Measurements from ENCODE around the gene FBXO47.
"Not testable (repeated sequence)": the region's sequence is repeated elsewhere in the genome, so short reads cannot be mapped to it uniquely, and the experiment has no call there.

Gene FBXO47

DNA sequence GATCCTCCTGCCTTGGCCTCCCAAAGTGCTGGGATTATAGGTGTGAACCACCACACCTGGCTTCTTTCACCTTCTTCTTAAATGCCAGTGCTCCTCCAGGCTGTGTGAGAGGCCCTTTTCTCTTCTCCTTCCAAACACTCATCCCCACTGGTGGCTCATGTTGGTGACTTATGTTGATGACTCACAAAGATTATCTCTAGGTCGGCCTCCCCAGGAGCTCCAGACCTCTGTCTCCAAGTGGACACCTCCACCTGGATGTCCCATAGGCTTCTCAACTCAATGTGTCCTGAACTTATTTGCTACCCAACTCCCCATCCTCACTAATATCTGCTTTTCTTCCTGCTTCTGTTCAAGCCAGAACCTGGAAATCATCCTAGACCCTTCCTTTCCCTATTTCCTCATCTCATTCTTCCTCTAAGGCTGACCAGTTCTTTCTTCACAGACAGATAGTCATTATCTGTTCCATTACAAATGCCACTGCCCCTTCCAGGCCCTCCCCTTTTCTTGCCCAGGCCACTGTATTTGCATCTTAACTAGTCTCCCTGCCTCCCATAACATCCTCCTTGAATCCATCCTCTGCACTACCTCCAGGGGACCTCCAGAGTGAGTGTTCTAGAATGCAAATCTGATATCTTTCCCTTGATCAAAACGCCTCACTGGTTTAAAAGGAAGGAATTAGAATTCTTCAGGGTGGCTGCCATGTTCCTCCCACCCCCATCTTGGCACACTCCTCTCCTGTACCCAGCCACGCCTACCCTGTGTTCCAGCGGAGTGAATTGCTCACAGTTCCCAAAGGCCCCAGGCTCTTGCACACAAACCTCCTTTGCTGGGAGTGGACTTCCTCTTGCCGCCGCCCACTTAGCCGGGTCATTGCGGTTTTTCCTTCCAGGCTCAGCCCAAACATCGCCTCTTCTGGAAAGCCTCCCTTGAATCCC is 34.8 kb upstream of the FBXO47 start:
- no peak overlapping the region for H3K27ac ChIP-seq (ENCODE audit: low read depth, low read length)
- no peaks in the 10 kb centered on the region for H3K36me3 ChIP-seq (ENCODE audit: insufficient read depth, low read length)
- H3K9me3 ChIP-seq (ENCODE audit: insufficient read depth, low read depth, low read length), result 0 out of 2 replicates have a peak, but pooled peaks cover 5% of the 10 kb centered on the region
- no peaks in the 10 kb centered on the region for H3K27me3 ChIP-seq (ENCODE audit: insufficient read depth, low read length)
- H3K4me1 ChIP-seq (ENCODE audit: insufficient read depth, low read length), result peaks cover 5% of the 10 kb centered on the region; the same call in 1 of the 2 replicates
- WGBS, result 72% methylated on average over 9 of the region's 9 CpGs
- no peak overlapping the region for H3K4me3 ChIP-seq (ENCODE audit: low read length)
- no peak overlapping the region for H3K9ac ChIP-seq (ENCODE audit: low read depth, low read length)

DNA sequence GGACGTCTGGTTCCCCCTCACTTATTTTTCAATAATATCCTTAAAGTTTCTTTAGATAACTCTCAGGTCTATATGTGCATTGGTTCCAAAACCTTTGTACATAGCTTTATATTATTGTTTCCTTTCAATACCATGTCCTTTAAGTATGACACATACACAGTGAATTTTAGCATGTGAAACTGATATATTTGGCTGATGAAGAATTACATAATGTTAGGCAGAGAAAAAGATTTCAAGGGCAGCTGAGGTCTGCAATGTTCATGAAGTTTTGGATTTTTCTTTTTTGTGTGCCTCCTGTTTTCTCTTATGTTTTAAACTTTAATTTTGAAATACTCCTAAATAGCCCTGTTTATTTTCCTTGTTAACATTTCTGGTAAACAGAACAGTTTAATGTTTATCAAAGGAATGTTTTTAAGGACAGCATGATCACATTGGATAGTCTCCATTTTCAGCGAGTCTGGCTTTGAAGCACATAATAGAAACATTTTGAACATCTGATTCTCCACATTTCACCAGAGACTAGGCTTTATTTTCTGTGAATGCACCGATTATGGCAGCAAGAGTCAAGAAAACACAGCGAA is 32.9 kb upstream of the FBXO47 start:
- Histone ChIP-seq H3K27ac (ENCODE audit: low read depth, low read length) (no peak overlapping the region), H3K9me3 (ENCODE audit: insufficient read depth, low read depth, low read length) (peaks cover 14% of the 10 kb centered on the region; the same call in 1 of the 2 replicates), H3K9ac (ENCODE audit: low read depth, low read length) (no peak overlapping the region), H3K27me3 (ENCODE audit: insufficient read depth, low read length) (no peaks in the 10 kb centered on the region), H3K4me3 (ENCODE audit: low read length) (no peak overlapping the region), H3K36me3 (ENCODE audit: insufficient read depth, low read length) (no peaks in the 10 kb centered on the region), H3K4me1 (ENCODE audit: insufficient read depth, low read length) (peaks cover 5% of the 10 kb centered on the region; the same call in 1 of the 2 replicates)
- WGBS, result 88% methylated on average over 4 of the region's 4 CpGs

- Histone ChIP-seq H3K4me1 (ENCODE audit: insufficient read depth, low read length) (no peaks in the 10 kb centered on the region), H3K27ac (ENCODE audit: low read depth, low read length) (no peak overlapping the region), H3K9ac (ENCODE audit: low read depth, low read length) (no peak overlapping the region), H3K27me3 (ENCODE audit: insufficient read depth, low read length) (no peaks in the 10 kb centered on the region), H3K9me3 (ENCODE audit: insufficient read depth, low read depth, low read length) (peaks cover 14% of the 10 kb centered on the region; the same call in 1 of the 2 replicates), H3K36me3 (ENCODE audit: insufficient read depth, low read length) (no peaks in the 10 kb centered on the region), H3K4me3 (ENCODE audit: low read length) (no peak overlapping the region)
- 96% methylated on average over 5 of the region's 5 CpGs for WGBS
Observed at GRCh38 chr17:38996660-38997337, 29.6 kb upstream of the FBXO47 start.

DNA sequence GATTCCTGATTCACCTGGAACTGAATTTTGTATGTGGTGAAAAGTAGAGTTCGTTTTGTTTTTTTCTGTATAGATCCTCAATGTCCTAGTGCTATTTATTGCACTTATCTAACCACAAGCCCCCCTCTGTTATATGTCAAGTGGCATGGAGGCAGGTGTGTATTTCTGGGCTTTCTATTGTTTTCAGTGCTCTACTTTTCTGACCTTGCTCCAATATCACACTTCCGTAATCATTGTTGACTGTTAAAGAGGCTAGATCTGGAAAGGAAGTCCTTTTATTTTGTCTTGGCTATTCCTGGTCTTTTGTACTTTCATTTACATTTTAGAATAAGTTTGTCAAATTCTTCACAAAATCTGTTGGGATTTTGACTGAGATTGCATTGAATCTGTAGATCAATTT is 26.8 kb upstream of the FBXO47 start:
- Histone ChIP-seq H3K36me3 (ENCODE audit: insufficient read depth, low read length) (no peaks in the 10 kb centered on the region), H3K9ac (ENCODE audit: low read depth, low read length) (no peak overlapping the region), H3K4me1 (ENCODE audit: insufficient read depth, low read length) (no peaks in the 10 kb centered on the region), H3K27me3 (ENCODE audit: insufficient read depth, low read length) (no peaks in the 10 kb centered on the region), H3K4me3 (ENCODE audit: low read length) (no peak overlapping the region), H3K27ac (ENCODE audit: low read depth, low read length) (no peak overlapping the region), H3K9me3 (ENCODE audit: insufficient read depth, low read depth, low read length) (peaks cover 14% of the 10 kb centered on the region; the same call in 1 of the 2 replicates)
- no CpG with 5 or more reads among the region's 2 CpGs for WGBS

- H3K9ac ChIP-seq (ENCODE audit: low read depth, low read length), result no peak overlapping the region
Observed at GRCh38 chr17:38984666-38985065, 17.5 kb upstream of the FBXO47 start.

GRCh38 chr17:38982858-38983746 is 15.9 kb upstream of the FBXO47 start:
- Histone ChIP-seq H3K9me3 (ENCODE audit: insufficient read depth, low read depth, low read length) (no peaks in the 10 kb centered on the region), H3K4me3 (ENCODE audit: low read length) (no peak overlapping the region), H3K9ac (ENCODE audit: low read depth, low read length) (no peak overlapping the region), H3K36me3 (ENCODE audit: insufficient read depth, low read length) (no peaks in the 10 kb centered on the region), H3K27me3 (ENCODE audit: insufficient read depth, low read length) (no peaks in the 10 kb centered on the region), H3K27ac (ENCODE audit: low read depth, low read length) (no peak overlapping the region), H3K4me1 (ENCODE audit: insufficient read depth, low read length) (no peaks in the 10 kb centered on the region)
- 69% methylated on average over 11 of the region's 11 CpGs for WGBS

More at GRCh38 chr17:38984666-38985065, 17.5 kb upstream of the FBXO47 start:
- 93% methylated on average over 1 of the region's 2 CpGs for WGBS
- Histone ChIP-seq H3K27ac (ENCODE audit: low read depth, low read length) (no peak overlapping the region), H3K27me3 (ENCODE audit: insufficient read depth, low read length) (no peaks in the 10 kb centered on the region), H3K9me3 (ENCODE audit: insufficient read depth, low read depth, low read length) (no peaks in the 10 kb centered on the region), H3K36me3 (ENCODE audit: insufficient read depth, low read length) (no peaks in the 10 kb centered on the region), H3K4me1 (ENCODE audit: insufficient read depth, low read length) (no peaks in the 10 kb centered on the region), H3K4me3 (ENCODE audit: low read length) (no peak overlapping the region)

DNA sequence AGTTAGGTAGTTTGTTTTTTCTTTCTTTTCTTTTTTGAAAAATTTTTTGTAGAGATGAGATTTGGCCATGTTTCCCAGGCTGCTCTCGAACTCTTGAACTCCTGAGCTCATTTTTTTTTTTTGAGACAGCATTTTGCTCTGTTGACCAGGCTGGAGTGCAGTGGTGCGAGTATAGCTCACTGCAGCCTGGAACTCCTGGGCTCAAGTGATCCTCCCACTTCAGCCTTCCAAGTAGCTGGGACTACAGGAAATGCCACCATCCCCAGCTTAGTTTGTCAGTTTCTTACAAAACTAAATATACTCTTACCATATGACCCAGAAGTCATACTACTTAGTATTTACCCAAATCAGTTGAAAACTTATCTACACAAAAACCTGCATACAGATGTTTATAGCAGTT is 14.4 kb upstream of the FBXO47 start:
- H3K27me3 ChIP-seq (ENCODE audit: insufficient read depth, low read length), result no peaks in the 10 kb centered on the region

DNA sequence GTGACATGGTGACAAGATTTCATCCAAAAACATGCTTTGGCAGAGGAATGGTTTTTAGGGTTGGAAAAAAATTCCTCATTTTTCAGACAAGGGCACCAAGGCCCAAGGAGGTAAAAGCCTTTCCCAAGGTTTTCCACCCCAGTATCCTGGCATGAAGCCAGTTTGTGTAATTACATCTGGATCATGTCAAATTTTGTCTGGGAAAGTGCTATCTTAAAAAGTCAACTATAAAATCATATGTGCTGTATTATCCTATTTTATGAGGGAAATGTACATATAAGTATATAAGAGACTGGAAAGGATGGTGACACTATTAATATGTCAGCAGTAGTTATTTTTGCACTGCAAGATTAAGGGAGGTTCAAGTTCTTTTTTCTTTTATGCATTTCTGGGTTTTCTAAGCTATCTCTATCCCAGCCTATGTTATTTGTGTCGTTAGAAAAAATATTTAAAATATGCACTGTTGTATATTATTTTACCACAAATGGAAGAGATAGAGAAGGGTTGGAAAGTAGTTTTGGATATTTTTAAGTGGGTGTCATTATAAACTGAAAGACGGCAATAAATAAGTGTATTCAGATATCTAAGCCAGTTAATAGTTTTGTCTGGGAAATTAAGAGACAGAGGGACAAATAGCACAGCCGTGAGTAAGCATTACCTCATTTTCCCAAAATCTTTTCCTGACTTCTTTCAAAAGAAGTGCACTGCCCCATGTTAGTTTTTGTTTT is 13.5 kb upstream of the FBXO47 start:
- H3K9me3 ChIP-seq (ENCODE audit: insufficient read depth, low read depth, low read length), result no peaks in the 10 kb centered on the region
- H3K4me1 ChIP-seq (ENCODE audit: insufficient read depth, low read length), result no peaks in the 10 kb centered on the region
- no peak overlapping the region for H3K4me3 ChIP-seq (ENCODE audit: low read length)
- no peaks in the 10 kb centered on the region for H3K27me3 ChIP-seq (ENCODE audit: insufficient read depth, low read length)
- no peak overlapping the region for H3K27ac ChIP-seq (ENCODE audit: low read depth, low read length)
- no peaks in the 10 kb centered on the region for H3K36me3 ChIP-seq (ENCODE audit: insufficient read depth, low read length)
- 91% methylated on average over 1 of the region's 3 CpGs for WGBS
- no peak overlapping the region for H3K9ac ChIP-seq (ENCODE audit: low read depth, low read length)

More for the DNA sequence above, 14.4 kb upstream of the FBXO47 start:
- Histone ChIP-seq H3K27ac (ENCODE audit: low read depth, low read length) (no peak overlapping the region), H3K4me1 (ENCODE audit: insufficient read depth, low read length) (no peaks in the 10 kb centered on the region), H3K36me3 (ENCODE audit: insufficient read depth, low read length) (no peaks in the 10 kb centered on the region), H3K9ac (ENCODE audit: low read depth, low read length) (no peak overlapping the region), H3K9me3 (ENCODE audit: insufficient read depth, low read depth, low read length) (no peaks in the 10 kb centered on the region), H3K4me3 (ENCODE audit: low read length) (no peak overlapping the region)
- 89% methylated on average over 2 of the region's 2 CpGs for WGBS

DNA sequence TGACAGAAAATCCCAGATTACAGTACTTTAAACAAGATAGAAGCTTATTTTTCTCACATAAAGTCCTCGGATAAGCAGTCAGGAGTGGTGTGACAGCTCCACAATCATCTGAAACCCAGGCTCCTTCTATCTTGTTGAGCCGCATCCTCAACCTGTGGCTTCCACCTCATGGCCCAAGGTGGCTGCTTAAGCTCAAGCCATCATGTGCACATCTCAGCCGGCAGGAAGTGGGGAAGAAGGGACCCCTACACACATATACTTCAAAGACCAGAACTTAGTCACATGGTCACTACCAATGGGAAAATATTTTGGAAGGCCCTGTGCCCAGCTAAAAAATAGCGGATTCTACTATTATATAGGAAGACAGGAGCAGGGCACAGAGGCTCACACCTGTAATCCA is 11.0 kb upstream of the FBXO47 start:
- Histone ChIP-seq H3K9ac (ENCODE audit: low read depth, low read length) (no peak overlapping the region), H3K36me3 (ENCODE audit: insufficient read depth, low read length) (no peaks in the 10 kb centered on the region), H3K4me3 (ENCODE audit: low read length) (no peak overlapping the region), H3K27ac (ENCODE audit: low read depth, low read length) (no peak overlapping the region), H3K4me1 (ENCODE audit: insufficient read depth, low read length) (no peaks in the 10 kb centered on the region), H3K27me3 (ENCODE audit: insufficient read depth, low read length) (no peaks in the 10 kb centered on the region), H3K9me3 (ENCODE audit: insufficient read depth, low read depth, low read length) (no peaks in the 10 kb centered on the region)
- 89% methylated on average over 4 of the region's 4 CpGs for WGBS

DNA sequence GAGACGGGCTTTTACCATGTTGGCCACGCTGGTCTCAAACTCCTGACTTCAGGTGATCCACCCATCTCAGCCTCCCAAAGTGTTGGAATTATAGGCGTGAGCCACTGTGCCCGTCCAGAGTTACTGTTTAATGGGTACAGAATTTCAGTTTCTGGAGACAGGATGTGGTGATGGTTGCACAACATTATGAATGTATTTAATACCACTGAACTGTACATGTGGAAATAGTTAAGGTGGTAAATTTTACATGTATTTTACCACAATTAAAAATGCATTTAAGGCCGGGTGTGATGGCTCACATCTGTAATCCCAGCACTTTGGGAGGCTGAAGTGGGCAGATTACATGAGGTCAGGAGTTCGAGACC is 9.0 kb upstream of the FBXO47 start:
- 87% methylated on average over 5 of the region's 6 CpGs for WGBS

More for the DNA sequence above, 9.0 kb upstream of the FBXO47 start:
- not testable (repeated sequence) for H3K36me3 ChIP-seq (ENCODE audit: insufficient read depth, low read length); H3K4me3 ChIP-seq (ENCODE audit: low read length); H3K9ac ChIP-seq (ENCODE audit: low read depth, low read length); H3K27me3 ChIP-seq (ENCODE audit: insufficient read depth, low read length); H3K27ac ChIP-seq (ENCODE audit: low read depth, low read length); H3K9me3 ChIP-seq (ENCODE audit: insufficient read depth, low read depth, low read length); H3K4me1 ChIP-seq (ENCODE audit: insufficient read depth, low read length)

Data from HUES64 (cell line).